ENCODE results near the gene HINT1.

- no peak for TF ChIP-seq CTCF (IDR thresholded peaks at IDR 0.05)
- no peak for TF ChIP-seq EP300 (IDR thresholded peaks at IDR 0.05)
- no peak for TF ChIP-seq POLR2AphosphoS5 (IDR thresholded peaks at IDR 0.05)
- TF ChIP-seq POLR2A (IDR thresholded peaks at IDR 0.05) = no peak
These were observed 52.6 kb downstream of the HINT1 start for GRCh38 chr5:131112424-131112823.
